Upper lobe of left lung (tissue), 6 donors: ENCODE measurements around the gene STX19. TPM values are rescaled to one million over a fixed set of nuclear protein-coding genes. Genes with fewer than 3 reads are reported as not detected.
"Not testable (repeated sequence)": the region's sequence is repeated elsewhere in the genome, so short reads cannot be mapped to it uniquely, and the experiment has no call there.

Source experiments
- ATAC-seq, 2 donors: fragments of 200-7000 bp; cut with Tn5 transposase; one replicate each; pipeline ENCODE4 v1.9.1; 2022; ENCODE audit warnings: mild to moderate bottlenecking in 2 of 2, moderate library complexity in 2 of 2; ENCODE audit not compliant: low FRiP score in 2 of 2
- DNase-seq, 2 donors: peaks; one replicate each; pipeline ENCODE4 v3.0.0-alpha.2; 2019 to 2020
- H3K27ac ChIP-seq, 4 donors: fragments of 200-600 bp; sonication (generic); one replicate each; pipeline ENCODE4 v1.5.1; 2016 to 2019
- H3K27me3 ChIP-seq, 4 donors: fragments of 200-600 bp; sonication (generic); one replicate each; pipeline ENCODE4 v1.5.1; 2017 to 2019
- H3K36me3 ChIP-seq, 4 donors: fragments of 200-600 bp; sonication (generic); one replicate each; pipeline ENCODE4 v1.5.1; 2016 to 2019
- H3K4me1 ChIP-seq, 4 donors: fragments of 200-600 bp; sonication (generic); one replicate each; pipeline ENCODE4 v1.5.1; 2018 to 2019
- H3K4me3 ChIP-seq, 4 donors: fragments of 200-600 bp; sonication (generic); one replicate each; pipeline ENCODE4 v1.5.1; 2017 to 2019; ENCODE audit warnings: mild to moderate bottlenecking in 2 of 4, moderate library complexity in 1 of 4
- H3K9me3 ChIP-seq, 4 donors: fragments of 200-600 bp; sonication (generic); one replicate each; pipeline ENCODE4 v1.5.1; 2018 to 2019
- EP300 ChIP-seq, 4 donors: sonication (generic); formaldehyde crosslinking; IDR thresholded peaks; one replicate each; pipeline ENCODE4 v1.5.1; 2017; ENCODE audit warnings: antibody characterized with exemption in 4 of 4, control low read depth in 2 of 4
- POLR2A ChIP-seq, 4 donors: fragments of 450-650 bp; IDR thresholded peaks; one replicate each; pipeline ENCODE4 v1.5.1; 2016 to 2017; ENCODE audit warnings: antibody characterized with exemption in 4 of 4, mild to moderate bottlenecking in 2 of 4
- POLR2AphosphoS5 ChIP-seq, 2 donors: sonication (generic); formaldehyde crosslinking; IDR thresholded peaks; one replicate each; pipeline ENCODE4 v1.5.1; 2017; ENCODE audit warnings: antibody characterized with exemption in 2 of 2
- WGBS, 2 donors: methylation state at CpG; one replicate each; pipeline ENCODE4 v1.1.5; 2017 to 2018; 5-methylcytosine and 5-hydroxymethylcytosine counted together
- total RNA-seq, 6 donors: library from RNA; depleted of rRNA in 4 of 6; stranded (reverse); fragments of >200 nt in 4 of 6; gene quantifications; one replicate each; pipeline versions ENCODE4 v1.1.0 to v1.2.1, GENCODE V29; 2016 to 2021
- TF ChIP-seq, protein P1 (sequence below), 6 experiments: fragments of 450-650 bp in 4 of 6; fragments of 200-600 bp in 2 of 6; sonication (generic) in 2 of 6; IDR thresholded peaks; one replicate each; pipeline ENCODE4 v1.5.1; 2016 to 2019; ENCODE audit warnings: antibody characterized with exemption in 6 of 6
- donor health status: DM: no; HTN: no; CAD: no; lungs with moderate emphysema.
- donor health status: DM: no; HTN: yes; CAD: no; lungs with severe emphysema.

Gene STX19
- total RNA-seq, 6 donors from 2014 or later: 1.1 to 4.9 (median 2.3) TPM; not detected in 2

DNA sequence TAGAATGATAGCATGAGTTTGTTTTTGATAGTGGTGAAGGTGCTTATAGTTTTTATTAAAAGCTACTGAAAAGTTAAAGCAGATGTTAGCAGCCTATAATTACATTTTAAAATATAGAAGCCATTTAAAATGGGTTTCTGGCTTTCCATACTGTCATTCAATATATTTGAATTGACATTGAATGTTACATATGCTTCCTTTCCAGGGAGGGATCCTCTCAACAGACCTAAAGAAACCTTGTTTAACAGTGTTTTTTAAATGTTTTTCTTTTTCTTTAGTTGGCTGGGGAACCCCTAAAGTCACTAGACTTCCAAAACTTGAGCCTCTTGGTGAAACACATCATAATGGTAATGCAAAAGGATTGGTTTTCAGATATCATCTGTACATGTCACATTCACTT lies 22.1 kb upstream of the STX19 start:
- Histone ChIP-seq H3K9me3 (no peaks in the 10 kb centered on the region), H3K4me1 (no peaks in the 10 kb centered on the region), H3K36me3 (peaks cover 0 to 4% (median 0%) of the 10 kb centered on the region in 4 donors), H3K27me3 (no peaks in the 10 kb centered on the region), H3K27ac (no peak overlapping the region), H3K4me3 (no peak overlapping the region)
- TF ChIP-seq, protein P1, sequence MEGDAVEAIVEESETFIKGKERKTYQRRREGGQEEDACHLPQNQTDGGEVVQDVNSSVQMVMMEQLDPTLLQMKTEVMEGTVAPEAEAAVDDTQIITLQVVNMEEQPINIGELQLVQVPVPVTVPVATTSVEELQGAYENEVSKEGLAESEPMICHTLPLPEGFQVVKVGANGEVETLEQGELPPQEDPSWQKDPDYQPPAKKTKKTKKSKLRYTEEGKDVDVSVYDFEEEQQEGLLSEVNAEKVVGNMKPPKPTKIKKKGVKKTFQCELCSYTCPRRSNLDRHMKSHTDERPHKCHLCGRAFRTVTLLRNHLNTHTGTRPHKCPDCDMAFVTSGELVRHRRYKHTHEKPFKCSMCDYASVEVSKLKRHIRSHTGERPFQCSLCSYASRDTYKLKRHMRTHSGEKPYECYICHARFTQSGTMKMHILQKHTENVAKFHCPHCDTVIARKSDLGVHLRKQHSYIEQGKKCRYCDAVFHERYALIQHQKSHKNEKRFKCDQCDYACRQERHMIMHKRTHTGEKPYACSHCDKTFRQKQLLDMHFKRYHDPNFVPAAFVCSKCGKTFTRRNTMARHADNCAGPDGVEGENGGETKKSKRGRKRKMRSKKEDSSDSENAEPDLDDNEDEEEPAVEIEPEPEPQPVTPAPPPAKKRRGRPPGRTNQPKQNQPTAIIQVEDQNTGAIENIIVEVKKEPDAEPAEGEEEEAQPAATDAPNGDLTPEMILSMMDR (IDR thresholded peaks at IDR 0.05): no peak
- no peak for TF ChIP-seq POLR2AphosphoS5 (IDR thresholded peaks at IDR 0.05)
- TF ChIP-seq POLR2A (IDR thresholded peaks at IDR 0.05): no peak
- TF ChIP-seq EP300 (IDR thresholded peaks at IDR 0.05): no peak
- DNase-seq: no peak
- ATAC-seq: no peak

DNA sequence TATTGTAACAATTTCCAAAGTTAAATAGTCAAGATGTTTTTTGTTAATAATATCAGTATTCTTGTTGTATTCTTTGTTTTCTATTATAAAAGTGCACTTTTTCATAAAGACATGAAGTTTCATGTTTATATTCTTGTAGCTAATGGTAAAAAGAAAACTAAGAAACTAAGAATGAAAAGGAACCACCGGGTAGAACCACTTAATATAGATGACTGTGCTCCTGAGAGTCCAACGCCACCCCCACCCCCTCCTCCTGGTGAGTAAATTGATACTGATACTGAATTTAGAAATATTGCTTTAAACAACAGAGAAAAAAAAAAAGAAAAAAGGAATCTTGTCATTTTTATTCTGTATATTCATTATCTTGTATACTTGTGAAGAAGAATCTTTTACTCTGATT lies 20.9 kb upstream of the STX19 start:
- peaks cover 0 to 4% (median 1%) of the 10 kb centered on the region in 4 donors for H3K9me3 ChIP-seq
- TF ChIP-seq EP300 (IDR thresholded peaks at IDR 0.05): no peak
- no peak for TF ChIP-seq POLR2A (IDR thresholded peaks at IDR 0.05)
- TF ChIP-seq, protein P1 (IDR thresholded peaks at IDR 0.05): no peak
- no peak for TF ChIP-seq POLR2AphosphoS5 (IDR thresholded peaks at IDR 0.05)
- DNase-seq (no peak), ATAC-seq (no peak)
- H3K27ac ChIP-seq: no peak overlapping the region
- peaks cover 6 to 14% (median 7%) of the 10 kb centered on the region in 4 donors for H3K36me3 ChIP-seq
- H3K4me3 ChIP-seq: no peak overlapping the region
- no peaks in the 10 kb centered on the region for H3K4me1 ChIP-seq
- no peaks in the 10 kb centered on the region for H3K27me3 ChIP-seq
- 89 to 93% methylated on average over 2 of the region's 2 CpGs for WGBS, 2 donors

DNA sequence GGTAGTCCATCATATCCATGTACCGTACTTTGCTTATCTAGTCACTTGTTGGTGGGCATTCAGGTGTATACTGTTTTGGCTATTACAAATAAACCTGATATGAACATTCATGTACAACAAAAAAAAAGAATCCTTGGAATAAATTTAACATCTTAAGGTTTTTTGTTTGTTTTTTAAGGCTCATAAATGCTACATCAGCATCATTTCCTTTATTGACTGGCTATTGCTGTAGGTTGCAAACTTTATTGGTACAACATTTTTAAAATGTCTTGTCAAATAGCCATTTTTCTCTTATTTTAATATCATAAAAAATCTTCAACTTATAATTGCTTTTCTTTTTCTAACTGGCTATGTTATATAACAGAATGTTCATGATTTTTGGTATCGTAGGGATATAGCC lies 18.1 kb upstream of the STX19 start:
- ATAC-seq (no peak), DNase-seq (no peak)
- Histone ChIP-seq H3K27ac (no peak overlapping the region), H3K4me3 (no peak overlapping the region), H3K4me1 (no peaks in the 10 kb centered on the region), H3K27me3 (no peaks in the 10 kb centered on the region), H3K9me3 (peaks cover 0 to 8% (median 4%) of the 10 kb centered on the region in 4 donors), H3K36me3 (peaks cover 7 to 20% (median 12%) of the 10 kb centered on the region in 4 donors)
- TF ChIP-seq POLR2AphosphoS5 (IDR thresholded peaks at IDR 0.05): no peak
- 96 to 98% methylated on average over 2 of the region's 2 CpGs for WGBS, 2 donors

DNA sequence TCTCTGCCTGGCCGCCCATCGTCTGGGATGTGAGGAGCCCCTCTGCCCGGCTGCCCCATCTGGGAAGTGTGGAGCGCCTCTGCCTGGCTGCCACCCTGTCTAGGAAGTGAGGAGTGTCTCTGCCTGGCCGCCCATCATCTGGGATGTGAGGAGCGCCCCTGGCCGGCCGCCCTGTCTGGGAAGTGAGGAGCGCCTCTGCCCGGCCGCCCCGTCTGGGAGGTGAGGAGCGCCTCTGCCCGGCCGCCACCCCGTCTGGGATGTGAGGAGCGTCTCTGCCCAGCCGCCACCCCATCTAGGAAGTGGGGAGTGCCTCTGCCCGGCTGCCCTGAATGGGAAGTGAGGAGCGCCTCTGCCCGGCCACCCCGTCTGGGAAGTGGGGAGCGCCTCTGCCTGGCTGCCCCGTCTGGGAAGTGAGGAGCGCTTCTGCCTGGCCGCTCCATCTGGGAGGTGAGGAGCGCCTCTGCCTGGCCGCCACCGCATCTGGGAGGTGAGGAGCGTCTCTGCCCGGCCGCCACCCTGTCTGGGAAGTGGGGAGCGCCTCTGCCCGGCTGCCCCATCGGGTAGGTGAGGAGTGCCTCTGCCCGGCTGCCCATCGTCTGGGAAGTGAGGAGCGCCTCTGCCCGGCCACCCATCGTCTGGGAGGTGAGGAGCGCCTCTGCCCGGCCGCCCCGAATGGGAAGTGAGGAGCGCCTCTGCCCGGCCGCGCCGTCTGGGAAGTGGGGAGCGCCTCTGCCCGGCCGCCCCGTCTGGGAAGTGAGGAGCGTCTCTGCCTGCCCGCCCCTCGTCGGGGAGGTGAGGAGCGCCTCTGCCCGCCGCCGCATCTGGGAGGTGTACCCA lies 15.9 kb upstream of the STX19 start:
- not testable (repeated sequence) for H3K27ac ChIP-seq, H3K4me3 ChIP-seq, H3K9me3 ChIP-seq, ATAC-seq, H3K27me3 ChIP-seq, H3K4me1 ChIP-seq
- peak in 1 of 2 donors; percentile 73 for DNase-seq
- peaks cover 7 to 29% (median 12%) of the 10 kb centered on the region in 4 donors for H3K36me3 ChIP-seq
- 94 to 95% methylated on average over 12 to 48 of the region's 61 CpGs for WGBS, 2 donors

DNA sequence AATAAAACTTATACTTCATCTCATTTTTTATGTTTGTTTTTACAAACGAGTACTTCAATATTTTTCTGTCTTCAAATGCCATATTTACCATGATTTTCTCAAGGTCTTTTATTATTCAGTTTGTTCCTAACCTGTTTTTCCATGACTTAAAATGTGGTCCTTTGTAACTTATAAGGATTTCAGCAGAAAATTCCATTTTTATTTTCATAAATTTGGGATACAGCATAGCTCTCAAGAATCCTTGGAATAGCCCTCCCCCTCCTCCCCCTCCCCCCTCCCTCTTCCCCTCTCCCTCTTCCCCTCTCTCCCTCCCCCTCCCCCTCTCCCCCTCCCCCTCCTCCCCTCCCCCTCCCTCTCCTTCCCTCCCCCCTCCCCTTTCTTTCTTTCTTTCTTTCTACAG lies 14.9 kb upstream of the STX19 start:
- ATAC-seq (no peak), DNase-seq (no peak)
- no peak for TF ChIP-seq EP300 (IDR thresholded peaks at IDR 0.05)
- no peak for TF ChIP-seq POLR2A (IDR thresholded peaks at IDR 0.05)
- TF ChIP-seq, protein P1 (IDR thresholded peaks at IDR 0.05): no peak
- peaks cover 7 to 35% (median 12%) of the 10 kb centered on the region in 4 donors for H3K36me3 ChIP-seq
- peaks cover 0 to 8% (median 4%) of the 10 kb centered on the region in 4 donors for H3K9me3 ChIP-seq
- H3K27me3 ChIP-seq: no peaks in the 10 kb centered on the region
- no peaks in the 10 kb centered on the region for H3K4me1 ChIP-seq
- 78 to 93% methylated on average over 1 of the region's 1 CpG for WGBS, 2 donors
- no peak overlapping the region for H3K27ac ChIP-seq
- no peak overlapping the region for H3K4me3 ChIP-seq
